WTC11 (cell line): ENCODE data around the gene SLC6A9. TPM values are rescaled to one million over a fixed set of nuclear protein-coding genes. Genes with fewer than 3 reads are reported as not detected.

Experiments
- ATAC-seq: fragments of 200-7000 bp; cut with Tn5 transposase; 2 replicates; pipeline ENCODE4 v1.10.0; 2021; ENCODE audit warnings: mild to moderate bottlenecking, moderate library complexity
- CTCF ChIA-PET: fragments of 300-600 bp; sonication (Branson Sonifier 250); formaldehyde crosslinking; loops from one replicate; lab custom pipeline; 2021; ENCODE audit warnings: antibody characterized with exemption; lab: Charles Lee
- POLR2A ChIA-PET: fragments of 350-600 bp; sonication (Branson Sonifier 250); formaldehyde crosslinking; loops from one replicate; lab custom pipeline; 2021; ENCODE audit warnings: antibody characterized with exemption; lab: Charles Lee
- DNase-seq: peaks from one replicate; pipeline ENCODE4 v3.0.0; 2021; ENCODE audit warnings: low spot score
- H3K27ac Mint-ChIP-seq: 2 replicates; pipeline ENCODE4 v1.8.0; 2021; ENCODE audit warnings: mixed read lengths
- H3K27me3 Mint-ChIP-seq: 2 replicates; pipeline ENCODE4 v1.8.0; 2021; ENCODE audit warnings: low read depth, mild to moderate bottlenecking, moderate library complexity, mixed read lengths
- H3K36me3 Mint-ChIP-seq: 2 replicates; pipeline ENCODE4 v1.8.0; 2021; ENCODE audit warnings: mixed read lengths
- H3K4me1 Mint-ChIP-seq: 2 replicates; pipeline ENCODE4 v1.8.0; 2022; ENCODE audit warnings: mixed read lengths
- H3K4me3 Mint-ChIP-seq: 2 replicates; pipeline ENCODE4 v1.8.0; 2021; ENCODE audit warnings: mild to moderate bottlenecking, moderate library complexity, mixed read lengths
- H3K9me3 Mint-ChIP-seq: 2 replicates; pipeline ENCODE4 v1.8.0; 2021; ENCODE audit warnings: mixed read lengths
- AFF4 ChIP-seq: sonication (generic); formaldehyde crosslinking; IDR thresholded peaks from 2 replicates; pipeline ENCODE4 v1.8.1; 2023; ENCODE audit warnings: mild to moderate bottlenecking, missing genetic modification reagents, borderline replicate concordance
- CTCF ChIP-seq: fragments of 200-600 bp; IDR thresholded peaks from 2 replicates; pipeline ENCODE4 v1.8.0; 2022; ENCODE audit warnings: antibody characterized with exemption
- E2F5 ChIP-seq: sonication (generic); formaldehyde crosslinking; IDR thresholded peaks from 2 replicates; pipeline ENCODE4 v1.8.1; 2022; ENCODE audit warnings: mild to moderate bottlenecking, moderate library complexity, missing genetic modification reagents
- FOXP1 ChIP-seq: sonication (generic); formaldehyde crosslinking; IDR thresholded peaks from 2 replicates; pipeline ENCODE4 v1.8.0; 2022; ENCODE audit warnings: missing genetic modification reagents, mild to moderate bottlenecking, moderate library complexity, borderline replicate concordance
- FOXP4 ChIP-seq: sonication (generic); formaldehyde crosslinking; IDR thresholded peaks from 2 replicates; pipeline ENCODE4 v1.8.0; 2022; ENCODE audit warnings: mild to moderate bottlenecking, missing genetic modification reagents
- GABPB1 ChIP-seq: sonication (generic); formaldehyde crosslinking; IDR thresholded peaks from 2 replicates; pipeline ENCODE4 v1.8.1; 2023; ENCODE audit warnings: mild to moderate bottlenecking, missing genetic modification reagents
- HMGXB4 ChIP-seq: sonication (generic); formaldehyde crosslinking; IDR thresholded peaks from 2 replicates; pipeline ENCODE4 v1.8.1; 2023; ENCODE audit warnings: mild to moderate bottlenecking, moderate library complexity, missing genetic modification reagents
- IRF1 ChIP-seq: sonication (generic); formaldehyde crosslinking; IDR thresholded peaks from 2 replicates; pipeline ENCODE4 v1.8.0; 2023; ENCODE audit warnings: missing genetic modification reagents
- MXD4 ChIP-seq: fragments of 250-450 bp; sonication (Bioruptor Pico); IDR thresholded peaks from 2 replicates; pipeline ENCODE4 v1.8.0; 2021; ENCODE audit warnings: mild to moderate bottlenecking, moderate library complexity, borderline replicate concordance
- NR3C1 ChIP-seq: sonication (generic); formaldehyde crosslinking; conservative IDR thresholded peaks from 2 replicates; pipeline ENCODE4 v1.8.1; 2023; ENCODE audit warnings: low read depth, mild to moderate bottlenecking, missing genetic modification reagents
- PRRX2 ChIP-seq: fragments of 250-450 bp; sonication (Bioruptor Pico); IDR thresholded peaks from 2 replicates; pipeline ENCODE4 v1.8.0; 2021; ENCODE audit warnings: mild to moderate bottlenecking
- RELA ChIP-seq: sonication (generic); formaldehyde crosslinking; IDR thresholded peaks from 2 replicates; pipeline ENCODE4 v1.8.1; 2022; ENCODE audit warnings: missing genetic modification reagents, mild to moderate bottlenecking, borderline replicate concordance
- STAT6 ChIP-seq: sonication (generic); formaldehyde crosslinking; conservative IDR thresholded peaks from 2 replicates; pipeline ENCODE4 v1.8.1; 2023; ENCODE audit warnings: mild to moderate bottlenecking, low read depth, missing genetic modification reagents, moderate library complexity
- USF2 ChIP-seq: sonication (generic); formaldehyde crosslinking; IDR thresholded peaks from 2 replicates; pipeline ENCODE4 v1.8.1; 2023; ENCODE audit warnings: mild to moderate bottlenecking, missing genetic modification reagents, moderate library complexity
- ZNF121 ChIP-seq: sonication (generic); formaldehyde crosslinking; IDR thresholded peaks from 2 replicates; pipeline ENCODE4 v1.8.0; 2023; ENCODE audit warnings: missing genetic modification reagents
- ZNF396 ChIP-seq: fragments of 250-450 bp; sonication (Bioruptor Pico); IDR thresholded peaks from 2 replicates; pipeline ENCODE4 v1.8.0; 2021; ENCODE audit warnings: mild to moderate bottlenecking, moderate library complexity, borderline replicate concordance
- ZNF416 ChIP-seq: fragments of 250-450 bp; sonication (Bioruptor Pico); IDR thresholded peaks from 2 replicates; pipeline ENCODE4 v1.9.0; 2021; ENCODE audit warnings: mild to moderate bottlenecking, inconsistent platforms
- total RNA-seq: library from RNA; stranded (reverse); gene quantifications from 3 replicates; pipeline ENCODE4 v1.2.3, GENCODE V29; 2021

The SLC6A9 gene
- total RNA-seq, 1 experiment from 2014 or later, result 14.4 TPM

GRCh38 chr1:43997295-43997999 lies 33.8 kb downstream of the SLC6A9 start (continued):
- TF ChIP-seq RELA (no peak), CTCF (no peak), FOXP4 (CRISPR knock-in tag) (no peak), E2F5 (no peak), USF2 (CRISPR knock-in tag) (no peak), HMGXB4 (no peak), ZNF121 (CRISPR knock-in tag) (no peak), FOXP1 (CRISPR knock-in tag) (no peak), NR3C1 (CRISPR knock-in tag) (no peak), MXD4 (CRISPR knock-in tag) (no peak)

- ChIA-PET CTCF (interaction anchor here (1.6 to 9.8 kb wide), 3 partner anchors 8 to 40 kb away, joined by 5 to 87 read pairs (median 16); no protein-coding TSS in a partner anchor), POLR2A (no interaction called here)
- Mint-ChIP-seq H3K27ac (no peak overlapping the region), H3K4me1 (peaks cover 22% of the 10 kb centered on the region), H3K27me3 (peaks cover 14% of the 10 kb centered on the region), H3K9me3 (no peaks in the 10 kb centered on the region), H3K36me3 (peaks cover 6% of the 10 kb centered on the region), H3K4me3 (no peak overlapping the region)
- DNase-seq, result no peak
- no peak for TF ChIP-seq ZNF396 (CRISPR knock-in tag)
- no peak for TF ChIP-seq STAT6 (CRISPR knock-in tag)
- no peak for TF ChIP-seq PRRX2 (CRISPR knock-in tag)
- no peak for TF ChIP-seq ZNF416 (CRISPR knock-in tag)
- TF ChIP-seq AFF4, result no peak
- no peak for TF ChIP-seq HMGXB4
- no peak for TF ChIP-seq GABPB1 (CRISPR knock-in tag)
- TF ChIP-seq IRF1, result no peak
- no peak for ATAC-seq
These were observed 34.5 kb downstream of the SLC6A9 start for GRCh38 chr1:43996733-43997115.
